Mesenchymal stem cell (in vitro differentiated cells and primary cell): ENCODE data around the gene ADORA2A.
A peak's percentile ranks its signal among the peaks of the same experiment; 100 is the strongest.

Experiments used
- DNase-seq: peaks from one replicate; pipeline ENCODE4 v3.0.0-alpha.2; 2013
- H2AFZ ChIP-seq: one replicate; pipeline ENCODE4 v1.6.1; 2013; ENCODE audit warnings: low read depth, mild to moderate bottlenecking, control low read depth, inconsistent platforms, low read length, moderate library complexity
- H2AK5ac ChIP-seq: 2 replicates; pipeline ENCODE4 v1.6.1; 2013; ENCODE audit warnings: low read length, moderate library complexity, mild to moderate bottlenecking, inconsistent platforms; ENCODE audit not compliant: severe bottlenecking
- H2BK120ac ChIP-seq: one replicate; pipeline ENCODE4 v1.6.1; 2013; ENCODE audit warnings: low read depth, mild to moderate bottlenecking, inconsistent platforms, low read length, moderate library complexity
- H2BK12ac ChIP-seq, 2 experiments: one replicate each; pipeline ENCODE4 v1.6.1; 2013; ENCODE audit warnings: inconsistent platforms in 2 of 2, low read length in 2 of 2, mild to moderate bottlenecking in 2 of 2, moderate library complexity in 2 of 2, control low read depth in 1 of 2
- H2BK15ac ChIP-seq: one replicate; pipeline ENCODE4 v1.6.1; 2013; ENCODE audit warnings: mild to moderate bottlenecking, low read depth, inconsistent platforms; ENCODE audit not compliant: poor library complexity, severe bottlenecking
- H2BK5ac ChIP-seq: 2 replicates; pipeline ENCODE4 v1.6.1; 2013; ENCODE audit warnings: low read depth, mild to moderate bottlenecking, low read length, control low read depth, inconsistent platforms; ENCODE audit not compliant: poor library complexity, severe bottlenecking
- H3K14ac ChIP-seq, 2 experiments: one replicate each; pipeline ENCODE4 v1.6.1; 2013; ENCODE audit warnings: inconsistent platforms in 2 of 2, low read length in 2 of 2, control low read depth in 1 of 2, mild to moderate bottlenecking in 1 of 2, moderate library complexity in 1 of 2
- H3K18ac ChIP-seq, 2 experiments: one replicate each; pipeline ENCODE4 v1.6.1; 2013; ENCODE audit warnings: inconsistent platforms in 2 of 2, low read length in 2 of 2, control low read depth in 1 of 2, low read depth in 1 of 2, mild to moderate bottlenecking in 1 of 2
- H3K23ac ChIP-seq, 2 experiments: one replicate each; pipeline ENCODE4 v1.6.1; 2013; ENCODE audit warnings: inconsistent platforms in 2 of 2, low read length in 2 of 2, mild to moderate bottlenecking in 2 of 2, moderate library complexity in 2 of 2, control low read depth in 1 of 2
- H3K27ac ChIP-seq: 2 replicates; pipeline ENCODE4 v1.5.1; 2013; ENCODE audit warnings: mild to moderate bottlenecking, moderate library complexity, low read length, control low read depth, inconsistent platforms; ENCODE audit not compliant: poor library complexity, severe bottlenecking
- H3K27me3 ChIP-seq, 2 experiments: 2 replicates each; pipeline versions ENCODE4 v1.6.1 to v1.7.0; 2013; ENCODE audit warnings: low read length in 2 of 2, mild to moderate bottlenecking in 2 of 2, moderate library complexity in 2 of 2, control low read depth in 1 of 2, inconsistent platforms in 1 of 2; ENCODE audit not compliant: control insufficient read depth in 1 of 2, insufficient read depth in 1 of 2
- H3K36me3 ChIP-seq, 2 experiments: 2 replicates each; pipeline versions ENCODE4 v1.6.1 to v1.7.0; 2013; ENCODE audit warnings: low read length in 2 of 2, control low read depth in 1 of 2, inconsistent platforms in 1 of 2, low read depth in 1 of 2, mild to moderate bottlenecking in 1 of 2; ENCODE audit not compliant: insufficient read depth in 2 of 2, control insufficient read depth in 1 of 2
- H3K4ac ChIP-seq, 2 experiments: one replicate each; pipeline ENCODE4 v1.6.1; 2013; ENCODE audit warnings: inconsistent platforms in 2 of 2, low read length in 2 of 2, mild to moderate bottlenecking in 2 of 2, moderate library complexity in 2 of 2, control low read depth in 1 of 2, low read depth in 1 of 2
- H3K4me1 ChIP-seq: 2 replicates; pipeline ENCODE4 v1.6.1; 2013; ENCODE audit warnings: low read depth, low read length, control low read depth; ENCODE audit not compliant: control insufficient read depth, insufficient read depth
- H3K4me2 ChIP-seq: 2 replicates; pipeline ENCODE4 v1.6.1; 2013; ENCODE audit warnings: low read length, mild to moderate bottlenecking, inconsistent platforms; ENCODE audit not compliant: poor library complexity, severe bottlenecking
- H3K4me3 ChIP-seq, 2 experiments: 2 replicates each; pipeline versions ENCODE4 v1.5.1 to v1.7.0; 2013; ENCODE audit warnings: low read length in 2 of 2, mild to moderate bottlenecking in 2 of 2, control low read depth in 1 of 2, low read depth in 1 of 2; ENCODE audit not compliant: insufficient read depth in 1 of 2
- H3K79me1 ChIP-seq: replicated peaks from 2 replicates; pipeline ENCODE4 v1.6.1; 2013; ENCODE audit warnings: mild to moderate bottlenecking, control low read depth, low read length, inconsistent platforms; ENCODE audit not compliant: poor library complexity, severe bottlenecking
- H3K9ac ChIP-seq: 2 replicates; pipeline ENCODE4 v1.7.0; 2013; ENCODE audit warnings: mild to moderate bottlenecking, low read length, moderate library complexity
- H3K9me3 ChIP-seq: 2 replicates; pipeline ENCODE4 v1.7.0; 2013; ENCODE audit warnings: mild to moderate bottlenecking, low read length; ENCODE audit not compliant: control insufficient read depth
- H4K8ac ChIP-seq: one replicate; pipeline ENCODE4 v1.6.1; 2013; ENCODE audit warnings: inconsistent platforms, mild to moderate bottlenecking, low read length, moderate library complexity
- H4K91ac ChIP-seq: one replicate; pipeline ENCODE4 v1.6.1; 2013; ENCODE audit warnings: mild to moderate bottlenecking, low read length, inconsistent platforms
- WGBS: methylation state at CpG from one replicate; pipeline ENCODE4 v1.1.7; 2013; ENCODE audit warnings: mixed read lengths; 5-methylcytosine and 5-hydroxymethylcytosine counted together

Gene ADORA2A

GRCh38 chr22:24393012-24393559, 34.3 kb upstream of the ADORA2A start:
- no peak overlapping the region for H3K14ac ChIP-seq
- H3K9ac ChIP-seq, result no peak overlapping the region
- H3K18ac ChIP-seq, result peak overlapping the region in 1 of 2 experiments; percentile 48
- no peak for DNase-seq
- H2AFZ ChIP-seq, result no peak overlapping the region
- WGBS, result 100% methylated on average over 2 of the region's 2 CpGs
- no peak overlapping the region for H2AK5ac ChIP-seq
- H3K4ac ChIP-seq, result no peak overlapping the region
- H3K79me1 ChIP-seq, result peaks cover 30% of the 10 kb centered on the region
- H2BK120ac ChIP-seq, result no peak overlapping the region
- H4K91ac ChIP-seq, result no peak overlapping the region
- no peak overlapping the region for H3K23ac ChIP-seq
- no peaks in the 10 kb centered on the region for H3K27me3 ChIP-seq
- no peak overlapping the region for H2BK5ac ChIP-seq
- H3K4me3 ChIP-seq, result no peak overlapping the region
- peaks cover 8 to 51% of the 10 kb centered on the region in 2 experiments for H3K36me3 ChIP-seq
- peaks cover 3% of the 10 kb centered on the region for H3K4me1 ChIP-seq
- peak overlapping the region in 1 of 2 experiments; percentile 70 for H2BK12ac ChIP-seq
- no peak overlapping the region for H3K4me2 ChIP-seq
- H2BK15ac ChIP-seq, result no peak overlapping the region
- no peak overlapping the region for H3K27ac ChIP-seq
- no peaks in the 10 kb centered on the region for H3K9me3 ChIP-seq
- no peak overlapping the region for H4K8ac ChIP-seq

DNA sequence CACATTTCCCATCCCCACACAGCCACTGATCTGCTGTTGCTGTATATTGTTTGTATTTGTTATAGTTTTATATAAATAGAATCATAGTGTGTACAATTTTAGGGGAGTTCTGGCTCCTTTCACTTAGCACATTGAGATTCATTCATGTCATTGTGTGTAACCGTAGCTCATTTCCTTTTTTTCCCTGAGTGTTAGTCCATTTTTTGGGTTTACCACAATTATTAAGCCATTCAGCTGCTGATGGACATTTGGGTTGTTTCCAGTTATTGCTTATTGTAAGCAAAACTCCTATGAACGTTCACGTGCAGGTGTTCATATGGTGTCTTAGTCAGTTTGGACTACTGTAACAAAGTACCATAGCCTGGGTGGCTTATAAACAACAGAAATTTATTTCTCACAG, 33.6 kb upstream of the ADORA2A start:
- WGBS, result 94% methylated on average over 3 of the region's 3 CpGs
- H3K4me3 ChIP-seq, result no peak overlapping the region
- H3K36me3 ChIP-seq, result peaks cover 8 to 59% of the 10 kb centered on the region in 2 experiments
- H3K18ac ChIP-seq, result no peak overlapping the region
- no peak overlapping the region for H2AFZ ChIP-seq
- no peak overlapping the region for H2BK120ac ChIP-seq
- H3K27ac ChIP-seq, result no peak overlapping the region
- H3K4me1 ChIP-seq, result peaks cover 3% of the 10 kb centered on the region
- DNase-seq, result no peak
- no peaks in the 10 kb centered on the region for H3K9me3 ChIP-seq
- no peaks in the 10 kb centered on the region for H3K27me3 ChIP-seq
- H2AK5ac ChIP-seq, result no peak overlapping the region
- H3K4ac ChIP-seq, result no peak overlapping the region
- H4K8ac ChIP-seq, result no peak overlapping the region
- H3K23ac ChIP-seq, result no peak overlapping the region
- no peak overlapping the region for H3K4me2 ChIP-seq
- peaks cover 29% of the 10 kb centered on the region for H3K79me1 ChIP-seq
- no peak overlapping the region for H2BK12ac ChIP-seq
- no peak overlapping the region for H2BK5ac ChIP-seq
- no peak overlapping the region for H3K9ac ChIP-seq
- no peak overlapping the region for H2BK15ac ChIP-seq
- no peak overlapping the region for H4K91ac ChIP-seq
- H3K14ac ChIP-seq, result no peak overlapping the region

DNA sequence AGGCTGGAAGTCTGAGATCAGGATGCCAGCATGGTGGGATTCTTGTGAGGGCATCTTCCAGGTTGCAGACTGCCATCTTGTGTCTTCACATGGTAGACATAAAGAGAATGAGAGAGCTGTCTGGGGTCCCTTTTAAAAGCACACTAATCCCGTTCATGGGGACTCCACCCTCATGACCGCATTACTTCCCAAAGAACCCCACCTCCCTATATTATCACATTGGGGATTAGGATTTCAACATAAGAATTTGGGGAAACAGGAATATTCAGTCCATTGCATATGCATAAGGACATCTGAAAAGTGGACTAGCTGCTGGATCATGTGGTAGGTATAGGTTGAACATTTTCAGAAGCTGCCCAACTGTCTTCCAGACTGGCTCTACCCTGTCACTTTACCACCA, 33.1 kb upstream of the ADORA2A start:
- no peak for DNase-seq
- H3K79me1 ChIP-seq, result peaks cover 27% of the 10 kb centered on the region
- H3K4me2 ChIP-seq, result no peak overlapping the region
- no peak overlapping the region for H2BK5ac ChIP-seq
- H3K4ac ChIP-seq, result no peak overlapping the region
- H2BK120ac ChIP-seq, result no peak overlapping the region
- H4K91ac ChIP-seq, result no peak overlapping the region
- H3K14ac ChIP-seq, result no peak overlapping the region
- H3K9ac ChIP-seq, result no peak overlapping the region
- peaks cover 3% of the 10 kb centered on the region for H3K4me1 ChIP-seq
- H3K4me3 ChIP-seq, result no peak overlapping the region
- H2BK12ac ChIP-seq, result no peak overlapping the region
- no peak overlapping the region for H2AFZ ChIP-seq
- peaks cover 8 to 60% of the 10 kb centered on the region in 2 experiments for H3K36me3 ChIP-seq
- no peaks in the 10 kb centered on the region for H3K27me3 ChIP-seq
- no peak overlapping the region for H2AK5ac ChIP-seq
- WGBS, result no CpG with 5 or more reads among the region's 2 CpGs
- H3K18ac ChIP-seq, result no peak overlapping the region
- H3K9me3 ChIP-seq, result no peaks in the 10 kb centered on the region
- no peak overlapping the region for H2BK15ac ChIP-seq
- no peak overlapping the region for H4K8ac ChIP-seq
- H3K27ac ChIP-seq, result no peak overlapping the region
- no peak overlapping the region for H3K23ac ChIP-seq

GRCh38 chr22:24398409-24398808, 29.0 kb upstream of the ADORA2A start:
- Histone ChIP-seq H3K23ac (no peak overlapping the region), H2AK5ac (no peak overlapping the region), H2BK120ac (peak overlapping the region; percentile 39), H3K9me3 (no peaks in the 10 kb centered on the region), H4K91ac (no peak overlapping the region), H3K18ac (peak overlapping the region; percentile 13 to 40), H3K4me2 (no peak overlapping the region), H3K79me1 (peaks cover 25% of the 10 kb centered on the region), H3K4me1 (peaks cover 10% of the 10 kb centered on the region), H2AFZ (no peak overlapping the region), H3K27me3 (no peaks in the 10 kb centered on the region), H3K9ac (no peak overlapping the region), H3K36me3 (peaks cover 12 to 55% of the 10 kb centered on the region in 2 experiments), H4K8ac (no peak overlapping the region), H2BK5ac (no peak overlapping the region), H2BK12ac (peak overlapping the region; percentile 8 to 34), H2BK15ac (no peak overlapping the region), H3K4me3 (no peak overlapping the region), H3K14ac (no peak overlapping the region), H3K4ac (peak overlapping the region in 1 of 2 experiments; percentile 51), H3K27ac (no peak overlapping the region)
- peak; percentile 80 for DNase-seq
